Activated CD4-positive, alpha-beta T cell treated with anti-CD3 and anti-CD28 coated beads for 24 hours (primary cell): ENCODE results near the gene RRBP1.

Experiments used
- DNase-seq, 2 donors: peaks; one replicate each; pipeline ENCODE4 v3.0.0-alpha.2; 2020; ENCODE audit warnings: low read depth in 2 of 2

The RRBP1 gene, protein sequence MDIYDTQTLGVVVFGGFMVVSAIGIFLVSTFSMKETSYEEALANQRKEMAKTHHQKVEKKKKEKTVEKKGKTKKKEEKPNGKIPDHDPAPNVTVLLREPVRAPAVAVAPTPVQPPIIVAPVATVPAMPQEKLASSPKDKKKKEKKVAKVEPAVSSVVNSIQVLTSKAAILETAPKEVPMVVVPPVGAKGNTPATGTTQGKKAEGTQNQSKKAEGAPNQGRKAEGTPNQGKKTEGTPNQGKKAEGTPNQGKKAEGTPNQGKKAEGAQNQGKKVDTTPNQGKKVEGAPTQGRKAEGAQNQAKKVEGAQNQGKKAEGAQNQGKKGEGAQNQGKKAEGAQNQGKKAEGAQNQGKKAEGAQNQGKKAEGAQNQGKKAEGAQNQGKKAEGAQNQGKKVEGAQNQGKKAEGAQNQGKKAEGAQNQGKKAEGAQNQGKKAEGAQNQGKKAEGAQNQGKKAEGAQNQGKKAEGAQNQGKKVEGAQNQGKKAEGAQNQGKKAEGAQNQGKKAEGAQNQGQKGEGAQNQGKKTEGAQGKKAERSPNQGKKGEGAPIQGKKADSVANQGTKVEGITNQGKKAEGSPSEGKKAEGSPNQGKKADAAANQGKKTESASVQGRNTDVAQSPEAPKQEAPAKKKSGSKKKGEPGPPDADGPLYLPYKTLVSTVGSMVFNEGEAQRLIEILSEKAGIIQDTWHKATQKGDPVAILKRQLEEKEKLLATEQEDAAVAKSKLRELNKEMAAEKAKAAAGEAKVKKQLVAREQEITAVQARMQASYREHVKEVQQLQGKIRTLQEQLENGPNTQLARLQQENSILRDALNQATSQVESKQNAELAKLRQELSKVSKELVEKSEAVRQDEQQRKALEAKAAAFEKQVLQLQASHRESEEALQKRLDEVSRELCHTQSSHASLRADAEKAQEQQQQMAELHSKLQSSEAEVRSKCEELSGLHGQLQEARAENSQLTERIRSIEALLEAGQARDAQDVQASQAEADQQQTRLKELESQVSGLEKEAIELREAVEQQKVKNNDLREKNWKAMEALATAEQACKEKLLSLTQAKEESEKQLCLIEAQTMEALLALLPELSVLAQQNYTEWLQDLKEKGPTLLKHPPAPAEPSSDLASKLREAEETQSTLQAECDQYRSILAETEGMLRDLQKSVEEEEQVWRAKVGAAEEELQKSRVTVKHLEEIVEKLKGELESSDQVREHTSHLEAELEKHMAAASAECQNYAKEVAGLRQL (N-terminal part only)

DNA sequence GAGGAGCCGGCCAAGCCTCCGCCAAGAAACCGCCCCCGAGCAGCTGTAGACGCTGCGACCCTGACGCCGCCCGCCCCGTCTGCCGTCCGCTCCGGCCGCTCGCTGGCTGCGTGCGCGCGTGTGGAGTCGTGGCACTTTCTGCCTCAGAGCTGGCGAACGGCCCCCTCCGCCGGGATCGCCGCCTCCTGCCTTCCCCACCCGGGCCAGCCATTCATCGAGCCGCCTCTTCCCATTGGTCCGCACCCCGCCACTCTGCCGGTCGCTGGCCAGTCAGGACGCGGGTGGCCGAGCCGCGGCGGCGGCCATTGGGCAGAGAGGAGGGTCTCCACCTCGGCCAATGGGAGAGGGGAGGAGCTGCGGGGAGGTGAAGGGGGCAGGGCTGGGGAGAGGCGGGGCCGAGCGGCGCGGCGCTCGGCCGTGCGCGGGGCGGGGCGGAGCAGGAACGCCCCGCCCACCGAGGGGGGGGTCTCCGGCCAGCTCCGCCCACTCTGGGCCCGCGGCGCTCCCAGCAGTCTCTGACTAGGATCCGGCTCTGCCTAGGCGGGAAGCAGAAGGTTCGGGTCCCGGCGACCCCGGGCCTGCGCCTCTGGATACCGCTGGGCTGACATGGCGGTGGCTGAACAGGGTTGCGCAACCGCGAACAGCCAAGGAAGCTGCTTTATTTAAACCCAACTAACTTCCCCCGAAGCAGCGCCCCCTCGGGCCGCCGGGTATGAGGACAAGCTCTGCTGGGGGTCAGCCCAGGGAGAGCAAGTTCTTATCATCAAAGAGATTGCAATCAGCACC lies at the start of gene RRBP1:
RRBP1 (minus strand) TSS at position 140 of the 786 bp plus-strand sequence. CDS start 21,735 bp downstream, outside the sequence.
- DNase-seq = peak; percentile 91 to 93

DNA sequence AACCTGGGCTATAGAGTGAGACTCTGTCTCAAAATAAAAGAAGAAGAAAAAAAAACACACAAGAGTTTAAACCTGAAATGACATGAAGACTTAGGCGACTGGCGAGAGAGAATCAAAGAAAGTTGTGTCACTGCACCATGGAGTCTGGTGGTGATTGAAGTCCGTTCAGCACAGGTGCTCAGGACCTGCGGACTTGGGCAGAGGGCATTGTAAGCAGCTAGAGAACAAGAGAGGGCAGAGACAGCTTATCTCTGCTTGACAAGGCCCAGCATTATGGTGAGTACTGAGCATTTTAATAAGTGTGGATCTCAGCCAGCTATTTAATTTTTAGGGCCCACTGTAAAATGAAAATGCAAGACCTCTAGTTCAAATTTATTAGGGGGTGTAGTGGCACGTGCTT lies 49.2 kb upstream of the RRBP1 start:
- no peak for DNase-seq

DNA sequence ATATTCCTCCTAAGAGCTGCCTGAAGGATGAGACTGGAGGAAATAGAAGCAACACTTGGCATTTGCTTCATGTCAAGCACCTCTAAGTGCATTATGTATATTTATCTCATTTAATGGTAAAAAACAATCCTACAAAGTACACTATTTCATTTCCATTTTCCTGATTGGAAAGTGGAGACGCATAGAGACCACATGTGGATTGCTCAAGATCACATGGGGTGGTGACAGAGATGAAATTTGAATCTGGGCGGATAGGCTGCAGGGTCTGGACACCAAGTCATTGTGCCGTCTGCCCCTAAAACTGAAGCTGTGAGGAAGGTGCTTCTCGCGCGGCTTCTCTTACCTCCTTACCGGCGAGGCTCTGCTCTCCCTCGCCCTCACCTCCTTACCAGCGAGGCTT lies 48.0 kb upstream of the RRBP1 start:
- no peak for DNase-seq

DNA sequence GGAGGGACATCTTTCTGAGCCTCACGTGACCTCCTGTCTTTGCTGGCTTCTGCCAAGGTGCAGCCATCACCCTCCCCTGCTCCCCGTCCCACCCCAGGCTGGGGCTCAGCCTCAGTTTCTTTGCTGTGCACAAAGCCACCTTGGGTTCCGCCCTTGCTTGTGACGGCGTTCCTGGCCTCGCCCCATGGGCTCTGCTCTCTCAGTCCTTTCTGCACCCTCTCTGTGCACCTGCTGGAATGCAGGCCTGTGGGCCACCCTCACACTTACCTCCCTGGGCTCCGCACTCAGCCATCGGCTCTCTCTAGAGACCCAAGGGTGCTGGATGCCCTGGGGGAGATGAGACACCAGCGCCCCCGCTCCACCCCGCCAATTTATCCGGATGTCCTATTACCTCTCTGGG lies 46.0 kb upstream of the RRBP1 start:
- DNase-seq = no peak

DNA sequence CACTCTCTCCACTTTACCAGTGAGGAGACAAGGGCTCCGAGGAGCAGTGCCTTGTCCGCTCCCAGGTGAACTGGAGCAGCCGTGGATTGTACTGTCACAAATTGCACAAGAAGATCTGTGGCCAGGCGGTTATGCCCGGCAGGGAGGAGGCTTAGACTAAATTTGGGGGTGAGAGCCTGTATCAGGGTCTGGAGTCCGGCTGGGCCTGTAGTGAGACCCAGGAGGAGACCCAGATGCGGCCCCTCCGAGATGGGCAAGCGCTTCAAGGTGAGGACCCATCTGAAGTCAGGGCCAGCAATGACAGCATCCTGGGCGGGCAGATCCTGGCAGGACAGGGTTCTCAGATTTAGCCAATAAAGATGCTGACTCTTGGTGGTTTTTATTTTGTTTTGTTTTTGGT lies 45.3 kb upstream of the RRBP1 start:
- no peak for DNase-seq

DNA sequence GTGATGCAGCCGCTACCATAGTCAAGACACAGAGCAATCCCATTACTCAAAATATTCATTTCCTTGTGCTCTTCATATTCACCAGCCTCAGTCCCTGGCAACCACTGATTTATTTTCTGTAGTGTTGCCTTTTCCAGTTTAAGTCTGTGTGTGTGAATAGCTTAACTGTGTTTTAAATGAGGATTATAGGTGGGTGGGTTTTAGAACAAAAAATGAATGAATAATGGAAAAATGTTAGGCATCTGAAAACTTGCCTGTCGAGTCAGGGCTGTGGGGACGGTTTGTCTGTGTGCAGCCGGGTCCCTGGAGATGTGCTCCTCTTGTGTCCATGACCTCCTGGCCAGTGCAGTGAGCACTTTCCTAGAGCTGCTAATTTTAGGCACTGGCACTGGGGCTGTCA lies 44.9 kb upstream of the RRBP1 start:
- DNase-seq = no peak

DNA sequence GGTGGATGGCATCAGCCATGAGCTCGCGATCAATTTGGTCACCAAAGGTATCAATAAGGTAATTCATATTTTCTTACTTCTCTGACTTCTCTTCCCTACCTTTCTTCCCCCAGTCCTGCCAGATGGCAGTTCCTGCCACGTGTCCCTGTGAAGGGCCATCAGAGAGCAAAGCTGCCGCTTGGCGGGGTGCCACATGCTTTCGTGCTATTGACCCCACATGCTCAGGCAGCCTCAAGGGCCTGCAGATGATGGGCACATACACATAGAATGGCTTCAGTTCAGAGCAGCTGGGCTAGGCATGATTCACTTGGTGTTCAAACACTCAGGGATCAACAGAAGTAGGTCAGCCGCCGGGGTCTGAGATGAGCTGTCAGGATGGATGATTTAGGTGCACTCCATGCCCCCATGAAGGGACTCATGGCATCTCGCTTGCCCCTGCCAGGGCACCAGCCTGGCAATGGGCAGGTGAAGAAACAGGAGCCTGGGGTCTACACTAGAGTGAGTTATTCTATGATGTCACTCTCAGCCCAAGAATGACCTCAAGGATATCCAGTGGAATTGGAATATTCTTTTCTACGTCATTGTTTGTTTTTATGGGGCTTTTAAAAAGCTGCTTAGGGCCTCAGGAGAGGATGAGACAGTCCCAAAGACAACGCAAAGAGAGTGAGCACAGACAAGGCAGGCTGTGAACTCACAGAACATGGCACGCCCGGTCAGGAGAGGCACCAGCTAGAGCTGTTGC lies 43.2 kb upstream of the RRBP1 start:
- DNase-seq = no peak

DNA sequence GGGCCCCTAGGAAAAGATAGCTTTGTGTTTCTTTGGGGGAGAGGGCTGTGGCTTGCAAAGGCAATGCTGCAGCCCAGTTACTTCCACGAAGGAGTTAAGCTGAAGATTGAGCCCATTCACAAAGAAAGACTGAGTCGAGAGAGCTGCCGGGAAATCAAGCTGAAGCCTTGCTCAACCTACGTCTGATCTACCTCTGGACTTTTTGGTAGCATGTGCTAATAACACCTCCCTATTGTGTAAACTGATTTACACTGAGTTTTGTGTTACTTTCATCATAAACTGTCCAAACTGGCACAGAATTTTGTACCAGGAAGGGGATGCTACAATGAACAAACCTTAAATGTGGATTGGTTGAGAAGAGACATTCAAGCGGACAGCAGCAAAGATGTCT lies 41.3 kb upstream of the RRBP1 start:
- DNase-seq = no peak

DNA sequence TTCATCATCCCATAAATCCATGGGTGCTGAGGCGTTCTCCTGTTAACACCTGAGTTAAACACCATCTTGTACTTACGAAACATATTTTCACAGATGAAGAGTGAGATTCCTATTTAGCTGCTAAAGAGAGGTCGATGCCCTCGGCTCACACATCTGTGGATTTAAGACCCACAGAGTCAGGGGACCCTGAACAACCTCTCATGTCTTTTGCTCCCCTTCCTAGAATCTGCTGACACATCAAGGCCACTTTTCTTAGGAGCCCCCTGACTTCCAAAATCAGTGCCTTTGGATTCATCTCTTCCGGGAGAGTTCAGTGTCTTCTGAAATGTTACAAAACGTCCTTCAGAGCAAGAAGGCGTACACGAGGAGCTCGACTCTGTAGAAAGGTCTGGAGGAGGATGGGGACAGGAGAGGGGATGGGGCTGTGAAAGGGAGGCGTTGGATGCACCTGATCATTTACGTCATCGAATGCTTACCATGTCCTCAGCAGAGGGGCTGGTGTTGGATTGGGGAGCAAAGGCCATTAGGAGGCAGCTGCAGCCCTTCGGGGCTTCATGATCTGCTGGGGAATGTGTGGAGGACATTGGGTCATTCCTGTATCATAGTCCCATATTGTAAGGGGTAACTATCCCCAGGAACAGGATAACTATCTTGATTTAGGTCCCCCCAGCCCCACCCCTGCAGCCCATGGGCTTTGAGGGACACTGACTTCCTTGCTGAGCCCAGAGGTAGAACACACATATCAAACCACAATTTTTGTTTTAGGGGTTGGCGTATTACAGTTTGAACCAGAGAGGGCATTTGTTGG lies 40.7 kb upstream of the RRBP1 start:
- DNase-seq = no peak

DNA sequence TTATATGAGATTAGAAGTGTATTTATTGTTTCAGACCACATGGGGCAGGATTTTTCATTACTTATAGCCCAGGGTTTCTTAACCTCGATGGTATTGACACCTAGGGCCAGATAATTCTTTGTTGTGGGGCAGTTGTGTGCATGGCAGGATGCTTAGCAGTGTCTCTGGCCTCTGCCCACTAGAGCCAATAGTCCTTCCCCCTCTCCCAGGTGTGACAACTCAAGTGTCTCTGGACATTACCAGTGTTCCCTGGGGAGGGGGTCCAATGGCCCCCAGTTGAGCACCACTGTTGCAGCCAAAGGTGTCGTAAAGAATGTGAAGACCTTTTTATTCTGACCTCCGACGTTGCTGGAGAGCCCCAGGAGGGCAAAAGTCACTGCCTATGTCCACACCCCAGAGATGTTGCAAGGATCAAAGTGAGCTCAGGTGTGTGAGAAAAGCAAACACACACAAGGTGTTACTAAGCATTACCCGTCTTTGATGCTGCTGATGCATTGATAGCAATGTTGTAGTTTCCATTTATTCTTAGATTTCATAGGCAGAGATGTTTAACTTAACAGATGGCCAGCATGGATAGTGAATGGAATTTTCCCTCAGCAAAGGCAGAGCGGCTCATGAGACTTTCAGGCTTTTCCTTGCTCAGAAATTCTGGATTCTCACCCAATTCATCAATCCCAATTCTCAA lies 39.9 kb upstream of the RRBP1 start:
- DNase-seq = no peak

DNA sequence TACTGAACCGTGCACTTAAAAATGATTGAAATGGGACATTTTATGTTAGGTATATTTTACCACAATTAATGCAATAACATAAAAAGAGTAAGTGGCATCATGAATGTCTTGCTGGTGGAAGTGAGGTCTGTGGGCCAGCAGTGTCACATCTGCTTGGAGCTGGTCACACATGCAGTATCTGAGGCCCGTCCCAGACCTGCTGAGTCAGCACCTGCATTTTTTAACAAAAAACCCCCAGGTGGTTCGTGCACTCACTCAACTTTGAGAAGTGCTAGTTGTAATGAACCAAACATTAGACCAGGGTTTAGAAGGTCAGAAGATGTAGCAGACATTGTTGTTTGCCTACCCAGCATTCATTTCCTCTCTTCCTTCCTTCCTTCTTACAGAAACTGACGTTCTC lies 38.7 kb upstream of the RRBP1 start:
- no peak for DNase-seq

DNA sequence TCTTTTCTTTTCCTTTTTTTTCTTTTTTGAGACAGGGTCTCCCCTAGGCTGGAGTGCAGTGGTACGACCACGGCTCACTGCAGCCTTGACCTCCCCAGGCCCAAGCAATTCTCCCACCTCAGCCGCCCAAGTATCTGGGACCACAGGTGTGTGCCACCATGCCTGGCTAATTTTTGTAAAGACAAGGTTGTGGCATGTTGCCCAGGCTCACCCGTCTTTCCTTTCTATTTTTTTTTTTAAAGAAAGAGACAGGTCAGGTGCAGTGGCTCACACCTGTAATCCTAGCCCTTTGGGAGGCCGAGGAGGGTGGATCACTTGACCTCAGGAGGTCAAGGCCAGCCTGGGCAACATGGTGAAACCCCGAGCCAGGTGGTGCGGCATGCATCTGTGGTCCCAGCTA lies 34.3 kb upstream of the RRBP1 start:
- no peak for DNase-seq

DNA sequence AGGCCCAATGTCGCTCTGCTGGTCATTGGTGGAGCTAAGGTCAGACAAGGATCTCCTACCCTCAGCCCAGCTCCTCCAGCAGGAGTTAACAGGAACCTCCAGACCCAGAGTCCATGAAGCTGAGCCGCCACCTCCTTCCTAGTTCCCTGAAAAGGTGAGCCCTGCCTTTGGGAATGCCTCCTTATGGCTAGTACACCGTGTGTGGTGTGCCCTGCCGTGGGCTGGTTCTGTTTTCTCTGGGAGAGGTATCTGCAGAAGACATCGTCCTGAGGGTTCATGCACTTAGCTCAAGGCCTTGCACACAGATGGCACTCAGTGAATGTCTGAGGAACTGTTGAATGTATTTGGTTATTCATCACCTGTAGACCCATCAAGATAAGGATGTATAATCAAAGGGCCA lies 33.0 kb upstream of the RRBP1 start:
- DNase-seq = no peak

DNA sequence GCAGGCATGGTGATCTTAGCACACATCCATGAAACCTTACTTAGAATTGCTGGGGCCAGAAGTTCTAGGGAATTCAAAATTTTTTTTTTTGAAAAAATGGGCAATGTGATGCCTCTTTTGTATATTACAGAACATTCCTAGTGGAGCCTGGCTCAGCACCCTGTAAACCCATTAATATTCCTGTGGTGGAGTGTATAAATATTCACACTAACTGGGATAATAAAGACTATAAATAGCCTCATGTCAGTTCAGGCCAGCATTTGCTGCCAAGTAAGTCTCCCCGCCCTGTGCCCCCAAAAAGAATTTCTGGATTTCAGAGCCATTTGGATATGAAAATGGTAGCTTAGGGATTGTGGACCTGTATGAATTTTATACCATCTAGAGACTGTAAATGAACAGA lies 32.6 kb upstream of the RRBP1 start:
- DNase-seq = no peak

DNA sequence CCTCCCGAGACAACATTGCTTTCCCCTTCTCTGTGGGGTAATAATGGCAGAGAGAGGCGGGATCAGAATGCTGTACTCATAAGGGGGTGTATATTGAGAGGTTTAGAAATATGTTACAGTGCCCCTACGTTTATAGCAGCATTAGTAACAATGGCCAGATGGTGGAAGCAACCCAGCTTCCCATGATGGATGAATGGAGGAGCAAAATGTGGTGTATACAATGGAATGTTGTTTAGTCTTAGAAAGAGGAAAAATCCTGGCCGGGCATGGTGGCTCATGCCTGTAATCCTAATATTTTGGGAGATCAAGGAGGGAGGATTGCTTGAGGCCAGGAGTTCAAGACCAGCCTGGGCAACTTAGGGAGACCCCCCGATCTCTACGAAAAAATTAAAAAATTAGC lies 30.7 kb upstream of the RRBP1 start:
- no peak for DNase-seq

DNA sequence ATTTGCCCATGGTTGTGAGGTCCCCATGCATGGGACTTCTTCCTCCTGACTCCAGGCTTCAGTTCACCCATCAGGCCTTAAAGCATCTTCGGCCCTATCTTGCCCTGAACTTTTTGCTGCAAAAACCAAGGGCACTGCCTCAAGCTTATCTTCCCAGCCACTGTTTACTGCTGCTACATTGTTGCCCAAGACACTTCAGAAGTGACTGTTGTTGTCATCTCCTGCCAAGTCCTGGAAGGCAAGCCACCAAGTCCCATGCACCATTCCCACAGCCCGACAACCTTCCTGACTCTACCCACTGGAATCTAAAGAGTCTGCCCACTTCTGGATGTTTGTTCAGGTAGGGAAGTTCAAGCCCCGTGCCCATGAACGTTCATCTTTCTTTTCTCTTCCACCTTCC lies 30.2 kb upstream of the RRBP1 start:
- DNase-seq = no peak

DNA sequence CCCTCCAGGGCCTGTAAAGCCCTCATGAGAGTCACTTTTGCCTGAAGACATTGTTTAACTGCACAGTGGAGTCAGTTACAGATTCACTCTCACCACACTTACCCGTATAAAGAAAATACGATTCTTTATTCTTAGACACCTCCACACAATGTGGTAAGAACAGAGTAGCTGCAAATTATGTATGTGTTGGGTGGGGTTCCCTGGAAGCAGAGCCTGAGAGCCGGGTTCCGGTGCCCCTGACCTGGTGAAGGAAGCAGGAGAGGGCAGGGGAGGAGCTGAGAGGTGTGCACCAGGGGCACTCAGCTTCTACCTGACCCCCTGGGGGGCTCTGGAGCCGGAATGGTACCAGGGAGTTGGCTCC lies 29.2 kb upstream of the RRBP1 start:
- DNase-seq = no peak

DNA sequence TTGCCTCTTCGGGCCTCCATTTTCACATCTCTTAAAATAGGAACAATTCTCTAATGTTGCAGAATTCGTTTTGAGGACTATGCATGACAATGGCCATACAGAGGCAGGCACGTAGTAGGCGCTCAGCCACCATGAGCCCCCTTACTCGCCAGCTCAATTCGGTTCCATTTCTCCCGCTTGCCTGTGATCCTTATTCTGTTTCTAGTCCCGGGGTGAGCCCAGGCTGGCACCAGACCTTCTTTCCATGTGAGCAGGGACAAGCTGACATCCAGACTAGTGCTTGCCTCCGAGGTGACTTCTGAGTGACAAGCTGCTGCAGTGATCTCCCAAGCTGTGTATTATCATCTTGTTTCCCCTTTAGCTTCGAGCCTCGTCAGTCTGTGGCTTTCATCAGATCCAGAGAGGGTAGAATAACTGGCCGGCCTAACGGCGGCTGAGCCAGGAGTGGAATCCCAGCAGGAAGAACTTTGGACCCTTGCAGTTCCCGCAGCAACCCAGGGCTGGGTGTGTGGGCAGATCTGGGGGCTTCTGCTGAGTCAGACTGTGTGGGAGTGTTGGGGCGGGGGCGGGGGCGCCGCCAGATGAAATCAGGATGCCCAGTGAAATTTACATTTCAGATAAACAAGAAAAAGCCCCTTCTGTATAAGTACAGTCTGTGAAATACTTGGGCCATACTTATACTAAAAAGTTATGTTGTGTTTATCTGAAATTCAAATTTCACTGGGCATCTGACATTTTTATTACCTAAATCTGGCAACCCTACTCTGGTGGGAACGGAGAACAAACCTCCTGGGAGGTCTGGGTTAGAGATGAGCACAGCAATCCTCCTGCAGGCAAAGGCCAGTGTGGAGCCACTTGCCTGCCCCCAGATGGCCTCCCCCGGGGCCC lies 28.6 kb upstream of the RRBP1 start:
- no peak for DNase-seq
